ENCODE data around the gene KCNK17.

KCNK17 gene

DNA sequence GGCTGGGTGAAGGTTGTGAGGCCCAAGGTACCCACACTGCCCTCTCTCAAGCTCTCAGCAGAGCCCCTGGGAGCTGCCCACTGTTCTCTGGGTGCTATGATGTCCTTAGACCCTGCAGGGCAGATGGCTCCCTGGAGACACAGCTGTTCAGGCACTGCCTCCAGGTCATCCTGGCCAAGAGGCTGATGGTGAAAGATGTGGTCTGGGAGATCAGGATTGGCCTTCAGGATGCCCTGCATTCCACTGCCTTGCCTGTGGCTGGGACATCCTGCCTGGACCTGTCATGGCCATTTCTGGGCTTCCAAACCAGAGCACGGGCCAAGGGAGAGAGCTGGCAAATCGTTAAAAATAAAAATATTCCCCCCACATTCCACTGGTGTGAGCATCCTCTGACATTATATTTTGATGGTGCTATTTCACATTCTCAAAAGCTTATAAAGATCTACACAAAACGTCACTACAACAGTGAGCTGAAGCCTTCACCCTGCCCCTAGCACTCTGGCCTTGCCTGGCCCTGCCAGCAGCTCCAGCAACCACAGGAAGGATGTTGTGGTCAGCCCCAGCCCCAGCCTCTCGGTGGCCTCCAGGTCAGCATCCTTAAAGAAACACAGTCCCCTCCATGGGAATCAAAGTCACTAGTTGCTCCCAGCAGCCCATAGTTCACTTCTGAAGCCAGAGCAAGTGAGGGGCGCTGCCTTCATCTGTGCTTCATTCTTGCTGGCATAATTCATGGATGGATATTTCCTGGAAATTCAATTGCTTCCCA lies 21.7 kb upstream of the KCNK17 start:
- no peak for DNase-seq

DNA sequence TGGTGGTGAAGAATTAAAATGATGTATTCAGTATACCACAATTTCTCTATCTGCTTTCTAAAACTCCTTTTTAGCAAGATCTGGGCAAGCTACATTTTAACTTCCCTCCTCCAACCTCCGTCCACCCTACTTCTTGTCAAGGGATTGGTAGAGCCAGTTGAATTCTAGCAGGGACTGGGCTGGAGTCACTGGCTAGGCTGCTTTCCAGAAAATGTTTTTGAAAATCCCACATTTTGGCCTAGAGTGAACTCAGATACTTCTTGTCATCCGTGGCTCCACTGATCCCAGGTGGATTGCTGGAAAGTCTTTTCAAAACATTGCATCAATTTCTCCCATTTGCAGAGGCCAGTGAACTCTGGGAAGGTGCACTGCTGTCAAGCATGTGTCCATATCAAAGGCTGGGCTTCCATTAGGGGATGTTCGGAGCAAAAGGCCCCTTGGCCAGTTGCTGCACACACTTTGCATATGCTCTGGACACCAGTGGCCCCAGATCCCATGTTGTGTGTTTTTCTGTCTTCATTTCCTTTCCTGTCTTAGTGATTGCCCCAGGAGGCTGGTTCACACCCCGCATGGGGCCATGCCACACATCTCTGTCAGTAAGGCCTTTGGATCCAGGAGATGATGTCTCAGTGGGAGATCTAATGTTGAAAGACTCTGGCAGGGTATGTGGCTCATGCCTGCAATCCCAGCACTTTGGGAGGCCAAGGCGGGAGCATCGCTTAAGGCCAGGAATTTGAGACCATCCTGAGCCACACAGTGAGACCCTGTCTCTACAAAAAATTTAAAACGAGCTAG lies 19.6 kb upstream of the KCNK17 start:
- DNase-seq = no peak

DNA sequence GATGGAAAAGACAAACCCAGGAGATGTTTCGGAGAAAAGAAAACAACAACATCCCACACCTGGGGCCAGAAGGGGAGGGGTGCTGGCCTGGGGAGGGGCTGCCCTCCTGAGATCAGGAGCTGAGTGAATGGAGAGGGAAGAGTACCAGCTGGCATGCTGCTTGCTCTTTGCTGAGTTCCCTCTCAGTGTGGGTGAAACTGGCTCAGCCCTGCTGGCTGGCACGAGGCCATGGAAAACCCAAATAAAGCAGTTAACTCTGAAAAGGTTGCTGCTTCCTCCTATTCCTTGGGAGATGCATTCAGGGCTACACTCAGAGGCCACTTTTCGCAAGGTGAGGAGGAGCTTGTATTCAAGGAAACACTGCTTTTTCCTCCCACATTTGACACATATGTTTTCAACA lies 16.3 kb upstream of the KCNK17 start:
- DNase-seq = no peak

DNA sequence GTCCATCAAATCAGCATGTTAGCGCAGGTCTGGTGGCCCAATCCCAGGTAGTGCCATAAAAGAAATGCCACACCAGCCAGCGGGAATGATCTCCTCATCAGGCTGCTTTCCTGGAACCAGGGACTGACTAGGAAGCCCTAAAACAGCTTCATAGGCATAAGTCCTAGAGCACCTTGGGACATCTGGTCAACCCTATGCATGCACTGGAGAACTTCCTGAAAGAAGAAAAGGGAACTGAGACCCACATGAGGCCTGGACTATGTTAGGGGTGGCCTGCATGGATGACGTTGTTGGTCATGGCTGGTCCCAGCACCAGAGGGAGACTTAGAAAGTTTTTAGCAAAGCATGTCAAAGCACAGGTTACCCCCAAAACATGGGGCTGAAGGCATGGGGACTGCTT lies 15.8 kb upstream of the KCNK17 start:
- DNase-seq = no peak

DNA sequence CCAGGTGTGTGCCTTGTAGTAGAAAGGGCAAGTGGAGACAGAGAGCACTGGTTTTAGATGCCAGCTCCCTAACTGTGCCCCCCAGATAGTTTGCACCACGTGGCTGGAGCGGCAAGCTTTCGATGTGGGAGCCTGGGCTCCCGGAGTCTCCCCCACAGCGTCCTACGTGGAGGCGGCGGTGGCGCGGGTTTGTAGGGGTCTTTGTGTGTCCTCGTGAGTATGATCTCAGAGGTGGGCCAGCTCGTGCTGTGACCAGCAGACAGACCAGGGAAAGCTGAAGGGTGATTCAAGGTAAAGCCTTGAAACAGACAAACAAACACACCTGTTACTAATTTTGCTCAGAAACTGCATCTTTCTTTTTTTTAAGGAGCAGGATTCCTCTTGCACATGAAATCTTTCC lies 13.8 kb upstream of the KCNK17 start:
- DNase-seq = no peak

DNA sequence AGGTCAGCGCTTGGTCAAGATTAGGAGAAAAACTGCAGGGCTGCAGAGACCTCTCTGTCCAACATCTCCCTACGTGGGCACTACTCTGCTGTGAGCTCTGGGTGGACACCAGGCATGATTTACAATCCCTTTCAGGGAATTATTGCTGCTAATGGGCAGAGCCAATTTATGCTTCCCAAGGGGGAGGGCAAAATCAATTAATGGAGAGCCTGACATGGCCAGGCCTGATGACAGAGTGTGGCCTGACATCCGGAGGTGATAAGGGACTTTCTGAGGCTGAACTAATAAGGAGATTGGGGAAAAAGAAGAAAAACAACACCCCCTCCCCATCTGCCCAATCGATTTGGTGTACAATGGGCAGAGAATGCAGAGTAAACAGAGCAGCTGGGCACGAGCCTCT lies 13.3 kb upstream of the KCNK17 start:
- DNase-seq = no peak

DNA sequence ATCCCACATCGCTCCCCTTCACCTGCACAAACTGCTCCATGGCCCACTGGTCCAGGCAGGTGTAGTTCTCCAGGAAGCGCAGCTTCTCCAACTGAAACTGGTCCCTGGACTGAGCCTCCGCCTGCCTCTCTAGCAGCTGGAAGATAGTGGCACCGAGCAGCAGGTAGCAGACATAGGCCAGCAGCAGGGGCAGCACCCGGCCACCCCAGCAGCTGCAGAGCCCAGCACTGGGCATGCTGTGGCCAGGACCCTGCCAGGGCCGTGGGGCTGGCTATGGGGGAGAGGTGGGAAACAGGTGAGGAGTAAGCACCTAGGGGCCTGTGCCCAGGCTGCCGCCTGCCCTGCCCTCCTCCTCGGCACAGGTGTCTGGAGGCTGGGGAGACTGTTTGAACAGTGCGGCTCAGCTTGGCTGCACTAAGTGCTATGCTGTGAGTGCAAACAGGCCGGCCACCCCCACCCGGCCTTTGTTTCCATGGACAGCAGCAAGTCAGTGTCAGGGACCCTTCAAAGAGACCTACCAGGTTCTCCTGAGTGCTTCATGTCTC lies 8.2 kb upstream of the KCNK17 start, which contains the start of gene KCNK16:
Gene KCNK16 (minus strand): TSS at position 397 of the 545 bp plus-strand sequence. CDS start 162 bp downstream, at position 235.
- DNase-seq = no peak

DNA sequence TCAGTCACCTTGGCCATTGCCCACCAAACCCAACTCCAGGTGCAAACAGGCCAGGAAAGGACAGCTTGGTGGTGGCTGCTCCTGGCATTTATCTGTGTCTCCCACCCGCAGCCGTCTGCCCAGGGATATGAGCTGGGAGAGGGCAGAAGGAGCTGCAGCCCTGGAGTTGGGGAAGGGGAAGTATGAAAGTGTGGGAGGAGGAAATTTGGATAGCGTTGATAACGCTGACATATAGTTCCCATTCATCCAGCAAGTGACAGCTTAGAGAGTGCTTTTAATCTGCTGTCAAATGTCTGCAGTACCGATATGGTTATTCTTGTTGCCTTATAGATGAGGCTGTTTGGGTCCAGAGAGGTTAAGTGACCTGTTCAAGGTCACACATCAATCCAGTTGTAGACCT lies 7.5 kb upstream of the KCNK17 start:
- DNase-seq = no peak

DNA sequence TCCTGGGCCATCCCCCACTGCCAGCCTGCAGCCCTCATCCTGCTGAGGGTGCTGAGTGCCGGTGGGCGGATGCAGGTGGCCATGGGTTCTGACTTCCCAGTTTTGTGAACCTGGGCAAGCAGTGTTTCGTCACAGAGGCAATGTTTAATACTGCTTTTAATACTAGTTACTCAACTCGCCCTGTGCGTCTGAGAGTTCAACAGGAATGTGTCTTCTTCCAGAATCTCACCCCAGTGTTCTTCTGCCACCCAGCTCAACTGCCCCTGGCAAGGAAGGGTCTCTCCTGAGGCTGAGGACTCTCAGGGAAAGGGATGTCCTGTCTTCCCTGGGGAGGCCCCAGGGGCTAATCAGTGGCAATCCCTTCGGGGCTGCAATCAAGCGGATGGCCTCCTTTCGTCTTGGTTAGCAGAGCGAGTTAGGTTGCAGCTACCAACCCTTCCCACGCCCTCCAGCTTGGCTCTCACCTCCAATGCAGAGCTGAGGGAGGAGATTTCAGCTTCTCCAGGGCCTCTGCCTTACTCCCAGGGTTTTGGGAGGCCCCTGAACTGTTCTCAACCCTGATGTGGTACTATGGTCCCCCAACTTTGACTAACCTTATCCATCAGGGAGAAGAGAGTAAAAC lies 6.3 kb upstream of the KCNK17 start:
- DNase-seq = no peak

DNA sequence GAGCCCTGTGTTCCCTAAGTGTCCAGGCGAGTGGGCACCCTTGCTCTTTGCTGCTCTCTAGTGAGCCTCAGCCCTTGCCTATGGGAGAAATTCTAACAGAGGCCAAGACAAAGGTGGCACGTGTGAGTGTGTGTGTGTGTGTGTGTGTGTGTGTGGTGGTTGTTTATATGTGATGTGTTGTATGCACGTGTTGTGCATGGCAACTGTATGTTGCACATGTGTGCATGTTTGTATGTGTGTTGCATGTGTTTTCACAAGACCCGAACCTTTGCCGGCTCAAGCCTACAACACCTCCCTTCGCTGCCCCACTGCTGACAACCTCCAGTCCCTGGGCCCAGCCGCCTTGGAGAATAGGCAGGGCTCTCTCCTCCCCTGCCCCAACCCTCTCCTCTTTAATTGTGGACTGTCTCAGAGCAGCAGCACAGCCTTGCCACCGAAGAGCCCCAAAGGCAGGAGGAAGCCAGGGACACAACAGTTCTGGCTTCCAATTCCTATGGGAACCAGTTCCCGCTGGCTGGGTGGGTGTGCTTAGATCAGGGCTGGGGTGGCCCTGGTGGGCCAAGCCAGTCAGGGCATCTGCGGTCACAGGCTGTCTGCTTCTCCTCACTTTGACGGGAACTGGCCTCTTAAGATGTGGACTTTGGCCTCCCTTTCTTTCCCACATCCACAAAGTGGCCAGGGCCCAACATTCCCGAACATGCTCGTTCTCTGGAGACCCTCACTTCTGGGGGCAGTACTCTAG lies 5.6 kb upstream of the KCNK17 start:
- no peak for DNase-seq

DNA sequence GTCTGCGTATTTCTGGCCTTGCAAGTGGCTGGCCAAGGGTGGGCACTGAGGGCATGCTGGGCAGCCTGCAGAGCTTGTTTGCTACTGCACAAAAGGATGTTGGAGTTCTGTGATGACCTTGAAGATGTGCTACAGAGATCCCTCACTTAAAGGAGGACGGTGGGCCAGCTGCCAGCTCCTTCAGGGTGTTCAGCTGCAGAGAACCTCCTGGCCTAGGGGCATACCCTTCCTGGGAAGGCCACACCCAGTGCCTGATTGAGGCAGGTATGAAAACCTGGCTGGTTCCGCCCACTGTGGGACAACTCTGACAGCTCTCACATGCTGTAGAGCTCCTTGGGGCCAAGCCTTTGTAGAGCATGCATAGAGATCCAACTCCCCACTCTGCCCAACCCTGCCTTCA lies 3.0 kb upstream of the KCNK17 start:
- DNase-seq = no peak

DNA sequence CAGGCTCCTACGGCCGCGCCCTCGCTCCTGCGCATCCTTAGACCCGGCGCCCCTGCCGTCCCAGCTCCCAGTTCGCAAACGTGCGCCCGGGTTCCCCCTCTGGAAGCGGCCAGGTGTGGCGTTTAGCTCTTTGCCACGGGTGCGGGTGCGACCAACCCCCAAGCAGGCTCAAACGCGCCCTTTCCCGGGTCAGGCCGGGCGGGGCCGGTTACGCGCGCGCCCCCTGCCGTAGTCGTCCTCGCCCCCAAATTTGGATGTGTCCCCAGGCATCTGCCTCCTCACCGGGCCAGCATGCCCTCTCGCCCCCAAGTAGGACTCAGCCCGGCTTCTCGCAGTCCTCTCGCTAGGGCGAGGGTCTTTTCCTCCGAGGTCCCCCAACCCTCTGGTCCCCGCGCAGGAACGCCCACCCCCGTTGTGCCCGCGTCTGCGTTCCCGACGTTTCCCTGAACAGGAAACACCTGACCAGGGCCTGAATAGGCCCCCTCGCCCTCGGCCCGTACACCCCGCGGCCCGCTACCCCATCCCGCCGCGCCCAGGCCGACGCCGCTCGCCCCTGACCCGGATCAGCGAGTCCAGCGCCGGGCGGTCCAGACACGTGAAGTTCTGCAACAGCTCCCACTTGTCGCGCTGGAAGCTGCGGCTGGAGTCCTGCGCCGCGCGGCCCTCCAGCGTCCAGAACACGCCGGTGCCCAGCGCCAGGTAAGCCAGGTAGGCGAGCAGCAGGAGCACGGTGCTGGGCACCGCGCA lies 520 bp downstream of the KCNK17 start:
- DNase-seq = no peak

DNA sequence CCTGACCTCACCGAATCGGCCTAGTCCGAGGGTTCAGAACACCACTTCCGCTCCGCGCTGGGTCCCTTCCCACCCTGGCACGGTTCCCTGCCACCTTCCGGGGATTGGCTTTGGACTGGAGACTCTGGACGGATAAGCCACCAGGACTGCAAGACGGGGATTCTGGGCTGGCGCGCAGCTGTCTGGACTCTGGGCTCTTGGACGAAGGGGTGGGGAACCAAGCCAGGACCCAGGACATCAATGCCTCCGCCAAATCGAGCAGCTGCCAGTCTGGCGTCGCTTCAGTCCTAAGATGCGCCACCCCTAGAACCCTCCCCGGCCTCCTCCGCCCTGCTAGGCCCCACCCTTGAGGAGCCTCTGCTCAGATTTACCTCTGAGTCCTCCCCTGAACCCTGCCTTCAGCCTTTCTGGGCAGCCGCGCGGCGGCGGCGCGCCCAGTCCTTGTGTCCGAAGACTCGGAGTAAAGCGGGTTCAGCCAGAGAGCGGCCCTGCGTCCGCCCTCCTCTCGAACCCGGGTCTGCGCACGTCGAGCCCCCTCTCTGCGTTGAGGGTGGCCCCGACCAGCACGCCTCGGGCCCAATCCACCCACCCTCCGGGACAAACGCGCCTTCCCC lies 1.2 kb downstream of the KCNK17 start:
- no peak for DNase-seq

DNA sequence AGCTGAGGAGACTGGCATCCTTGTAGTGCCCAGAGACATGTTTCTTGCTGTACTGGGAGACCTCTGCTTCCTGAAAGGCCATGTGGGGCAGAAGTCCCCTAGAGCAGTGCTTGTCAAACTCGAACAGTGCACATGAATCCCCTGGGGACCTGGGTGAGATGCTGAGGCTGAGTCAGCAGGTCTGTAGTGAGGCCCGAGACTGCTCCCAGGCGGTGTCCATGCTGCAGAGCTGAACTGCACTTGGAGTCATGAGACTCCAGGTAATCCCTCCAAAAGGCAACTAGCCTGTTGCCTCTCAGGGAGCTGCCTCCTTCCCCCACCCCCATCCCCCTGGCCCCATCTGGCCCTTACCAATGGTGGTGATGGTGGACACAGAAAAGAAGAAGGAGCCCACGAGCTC lies 3.7 kb downstream of the KCNK17 start:
- DNase-seq = no peak

DNA sequence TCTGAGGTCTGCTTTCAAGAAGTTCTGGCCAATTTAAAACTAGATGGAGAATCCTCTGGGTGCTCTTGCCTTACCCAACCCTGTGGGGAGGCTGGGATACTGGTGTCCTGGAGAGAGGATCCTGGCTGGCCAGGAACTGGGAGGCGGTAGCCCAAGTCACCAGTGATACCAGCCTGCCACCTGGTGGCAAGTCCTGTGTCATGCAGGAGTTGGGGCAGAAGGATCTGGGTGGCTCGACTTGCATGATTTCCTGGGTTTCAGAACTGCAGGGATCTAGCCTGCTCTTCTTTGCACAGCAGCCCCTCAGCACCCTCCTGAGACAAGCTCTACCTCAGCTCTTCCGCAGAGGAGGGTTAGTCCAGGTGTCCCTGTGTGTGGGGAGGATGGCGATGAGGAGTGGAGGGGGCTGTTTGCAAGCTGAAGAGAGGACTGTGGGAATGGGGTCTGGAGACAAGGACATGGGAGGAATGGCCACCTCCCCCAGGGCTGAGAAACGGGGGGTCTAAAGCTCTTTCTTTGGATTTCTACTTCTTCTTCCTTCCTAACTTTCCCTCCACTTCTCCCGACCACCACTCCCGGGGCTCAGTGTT lies 4.2 kb downstream of the KCNK17 start:
- DNase-seq = no peak

DNA sequence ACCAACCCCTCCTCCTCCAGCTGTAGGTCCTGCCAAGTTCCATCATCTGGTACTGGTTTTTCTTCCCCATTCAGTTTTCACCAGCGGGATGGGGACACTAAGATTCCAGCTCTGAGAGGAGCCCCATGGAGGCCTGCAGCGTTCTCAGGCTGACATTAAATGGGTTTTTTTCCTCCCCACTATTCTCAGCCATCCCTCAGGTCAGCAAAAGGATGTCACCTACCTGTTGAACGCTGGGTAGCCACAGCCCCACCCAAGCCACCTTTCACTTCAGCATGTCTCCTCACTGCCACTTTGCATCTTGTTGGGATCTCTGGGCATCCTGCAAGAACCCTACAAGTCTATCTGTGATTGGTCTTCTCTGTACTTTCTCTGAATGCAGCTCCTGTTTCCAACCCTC lies 6.8 kb downstream of the KCNK17 start:
- no peak for DNase-seq

DNA sequence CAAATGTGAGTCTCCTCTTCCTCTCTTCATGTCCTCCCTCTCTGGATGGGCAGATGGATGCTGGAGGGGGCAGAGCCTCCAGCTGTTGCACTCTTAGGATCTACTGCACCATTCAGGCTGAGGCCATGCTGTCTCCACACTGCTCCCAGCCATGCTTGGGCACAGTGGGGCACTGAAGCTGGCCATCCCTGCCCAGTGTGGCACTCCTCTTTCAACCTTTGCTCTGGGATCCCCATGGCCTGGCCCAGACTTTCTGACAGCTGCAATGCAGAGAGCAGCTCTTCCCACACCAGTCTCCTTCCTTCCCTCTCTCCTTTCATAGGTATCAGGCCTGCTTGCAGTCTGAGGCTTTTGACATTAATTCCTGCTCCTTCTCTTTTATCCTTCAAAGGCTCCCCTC lies 9.3 kb downstream of the KCNK17 start:
- no peak for DNase-seq

DNA sequence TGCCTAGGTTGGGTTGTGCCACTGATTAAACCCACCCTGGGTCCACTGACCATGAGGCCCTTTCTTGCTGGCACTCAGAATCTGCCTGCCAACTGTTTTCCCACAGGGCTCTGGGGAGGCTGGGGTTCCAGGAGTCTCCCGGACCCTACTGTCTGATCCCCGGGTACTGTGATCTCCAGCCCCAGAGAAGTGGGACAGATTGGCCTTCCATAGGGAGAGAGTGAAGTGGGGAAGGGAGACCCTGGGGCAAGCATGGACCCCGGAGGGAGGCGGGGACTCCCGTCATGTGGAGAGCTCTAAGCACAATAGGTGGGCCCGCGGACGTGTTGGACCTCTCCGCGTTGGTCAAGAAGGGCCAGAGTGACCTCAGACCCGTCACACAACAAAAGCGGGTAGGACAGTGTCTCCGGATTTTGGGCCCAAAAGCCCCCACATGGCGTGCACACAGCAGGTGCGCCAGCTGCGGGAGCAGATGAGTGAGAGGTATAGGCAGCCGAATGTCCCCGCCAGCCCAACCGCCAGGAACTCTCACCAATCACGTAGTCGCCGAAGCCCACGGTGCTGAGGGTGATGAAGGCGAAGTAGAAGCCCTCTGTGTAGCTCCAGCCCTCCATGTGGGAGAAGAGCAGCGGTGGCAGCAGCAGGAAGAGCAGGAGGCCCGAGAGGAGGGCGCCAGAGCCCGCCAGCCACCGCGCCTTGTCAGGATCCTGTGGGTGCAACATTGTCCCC lies 10.6 kb downstream of the KCNK17 start:
- DNase-seq = no peak

DNA sequence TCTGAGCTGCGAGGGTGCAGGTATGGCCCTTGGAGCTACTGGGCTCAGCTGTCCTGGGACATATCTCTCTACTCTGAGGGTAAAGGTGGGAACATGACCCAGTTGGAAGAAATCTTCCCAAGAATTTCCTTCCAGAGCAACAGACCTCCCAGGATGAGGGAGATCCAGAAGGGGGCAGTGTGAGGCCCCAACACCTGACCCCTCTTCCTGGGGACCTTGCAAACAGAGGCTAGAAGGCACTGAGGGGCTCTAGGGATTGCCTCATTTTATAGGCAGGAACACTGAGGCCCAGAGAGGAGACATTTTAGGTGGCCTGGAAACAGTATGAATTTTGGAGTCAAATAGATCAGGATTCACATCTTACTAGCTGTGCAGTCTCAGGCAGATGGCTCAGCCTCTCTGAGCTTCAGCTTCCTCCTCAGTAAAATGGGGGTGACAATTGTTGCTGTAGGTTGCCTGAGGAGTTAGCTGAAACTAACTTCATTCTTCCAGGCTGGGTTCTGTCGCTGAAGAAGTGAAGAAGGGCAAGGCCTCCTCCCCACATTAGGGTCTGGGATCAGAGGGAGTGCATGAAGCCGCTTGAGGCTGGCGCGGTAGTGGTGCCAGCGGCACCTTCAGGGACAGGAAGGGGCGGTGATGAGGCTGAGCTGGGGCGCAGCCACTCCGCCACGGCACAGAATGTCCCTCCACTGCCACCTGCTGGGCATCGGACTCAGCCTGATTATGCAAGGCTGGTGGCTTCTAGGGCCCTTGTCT lies 11.4 kb downstream of the KCNK17 start:
- DNase-seq = no peak

DNA sequence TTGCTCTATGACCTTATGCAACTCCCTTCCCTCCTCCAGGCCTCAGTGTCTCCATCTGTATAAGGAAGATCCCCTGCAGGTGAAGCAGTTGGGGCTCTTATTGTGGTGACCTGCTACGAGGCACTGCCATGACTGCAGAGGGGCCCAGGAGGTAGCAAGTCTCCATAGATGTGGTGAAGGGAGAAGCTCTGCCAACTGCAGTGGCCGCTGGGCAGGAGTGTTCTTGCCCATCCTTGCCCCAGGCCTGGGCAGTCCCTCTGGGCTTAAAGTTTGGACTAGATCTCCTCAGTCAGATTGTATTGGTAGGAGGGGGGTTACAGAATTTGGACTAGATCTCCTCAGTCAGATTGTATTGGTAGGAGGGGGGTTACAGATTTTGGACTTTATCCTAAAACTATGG lies 12.2 kb downstream of the KCNK17 start:
- no peak for DNase-seq

Data from NCI-H2081 treated with DMSO at 0.1 percent for 48 hours (cell line).